ENCODE results near the gene SLC39A11. TPM values are rescaled to one million over a fixed set of nuclear protein-coding genes. Genes with fewer than 3 reads are reported as not detected.

Gene SLC39A11
- total RNA-seq, 3 donors from 2014 or later: 16.7 to 23.3 (median 20.1) TPM

DNA sequence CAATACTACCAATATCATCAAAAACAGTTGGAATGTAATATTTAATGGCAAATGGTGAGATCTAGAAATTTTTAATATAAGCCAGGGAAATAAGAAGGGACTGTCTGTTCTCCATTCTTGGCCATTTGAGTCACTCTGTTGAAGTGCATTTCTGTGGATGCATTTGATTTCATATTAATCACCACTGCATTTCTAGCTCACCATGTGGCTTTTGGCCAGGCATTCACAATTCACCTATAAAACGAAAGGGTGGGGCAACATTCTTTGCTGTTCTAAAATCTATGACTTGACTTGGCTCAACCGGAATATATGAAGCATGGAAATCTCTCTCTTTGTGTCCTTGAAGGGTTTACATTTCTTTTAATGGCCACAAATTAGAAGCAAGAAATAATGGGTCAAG is 483.0 kb downstream of the SLC39A11 start:
- H3K4me1 Mint-ChIP-seq (ENCODE audit: low read depth): no peaks in the 10 kb centered on the region
- ATAC-seq: no peak
- H3K36me3 Mint-ChIP-seq (ENCODE audit: insufficient read depth): no peaks in the 10 kb centered on the region
- H3K27me3 Mint-ChIP-seq (ENCODE audit: low read depth): peaks cover 12% of the 10 kb centered on the region
- DNase-seq: no peak
- H3K4me3 Mint-ChIP-seq: no peak overlapping the region
- peaks cover 19% of the 10 kb centered on the region for H3K9me3 Mint-ChIP-seq

DNA sequence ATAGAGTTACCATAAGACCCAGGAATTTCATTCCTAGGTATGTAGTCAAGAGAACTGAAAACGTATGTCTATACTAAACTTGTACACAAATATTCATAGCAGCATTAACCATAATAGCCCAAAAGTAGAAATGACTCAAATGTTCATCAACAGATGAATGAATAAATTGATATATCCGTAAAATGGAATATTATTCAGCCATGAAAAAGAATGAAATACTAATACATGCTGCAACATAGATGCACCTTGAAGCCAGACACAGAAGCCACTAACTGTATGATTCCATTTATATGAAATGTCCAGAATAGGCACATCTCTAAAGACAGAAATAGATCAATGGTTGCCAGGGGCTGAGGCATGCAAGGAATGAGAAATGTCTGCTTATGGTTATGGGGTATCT is 484.1 kb downstream of the SLC39A11 start:
- H3K27me3 Mint-ChIP-seq (ENCODE audit: low read depth): peaks cover 7% of the 10 kb centered on the region
- no peak for ATAC-seq
- H3K36me3 Mint-ChIP-seq (ENCODE audit: insufficient read depth): no peaks in the 10 kb centered on the region
- DNase-seq: no peak
- no peak overlapping the region for H3K4me3 Mint-ChIP-seq
- peaks cover 19% of the 10 kb centered on the region for H3K9me3 Mint-ChIP-seq
- no peaks in the 10 kb centered on the region for H3K4me1 Mint-ChIP-seq (ENCODE audit: low read depth)

DNA sequence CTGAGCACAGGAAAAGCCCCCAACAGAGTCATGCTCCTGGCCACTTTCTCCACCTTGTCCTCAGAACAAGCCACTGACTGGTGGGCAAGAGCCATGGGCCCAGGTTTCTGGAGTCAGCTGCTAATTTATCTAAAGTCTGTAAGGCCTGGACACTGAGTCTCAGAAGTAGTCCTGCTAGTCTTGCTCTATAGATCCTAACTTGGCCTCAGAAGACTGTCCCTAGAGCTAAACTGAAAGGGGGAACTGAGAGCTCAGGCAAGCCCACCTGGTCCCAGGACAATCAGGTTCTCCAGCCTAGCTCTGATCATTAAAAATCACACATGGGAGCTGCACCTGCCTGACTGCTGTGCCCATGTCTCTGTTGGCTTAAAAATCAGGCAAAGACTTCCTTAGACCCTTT is 485.8 kb downstream of the SLC39A11 start:
- ATAC-seq: no peak
- Mint-ChIP-seq H3K4me1 (ENCODE audit: low read depth) (no peaks in the 10 kb centered on the region), H3K4me3 (no peak overlapping the region), H3K27me3 (ENCODE audit: low read depth) (peaks cover 8% of the 10 kb centered on the region), H3K9me3 (peaks cover 19% of the 10 kb centered on the region), H3K36me3 (ENCODE audit: insufficient read depth) (no peaks in the 10 kb centered on the region)
- DNase-seq: no peak

DNA sequence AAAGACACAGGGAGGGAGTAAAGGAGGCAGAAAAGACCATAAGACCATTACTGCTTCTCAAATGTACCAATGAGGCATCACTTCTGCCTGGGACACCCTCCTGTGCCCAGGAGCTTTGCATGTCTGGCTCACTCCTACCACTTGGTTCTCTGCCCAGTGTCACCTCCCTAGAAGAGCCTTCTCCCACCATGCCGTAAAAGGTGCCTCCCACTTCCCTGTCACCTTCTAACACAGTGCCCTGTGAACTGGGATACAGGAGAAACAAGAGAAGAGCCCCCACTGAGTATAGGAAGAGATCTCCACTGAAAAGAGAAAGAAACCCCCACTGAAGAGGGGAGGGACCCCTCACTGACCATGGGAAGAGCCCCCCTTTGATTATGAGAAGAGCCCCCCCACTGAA is 486.9 kb downstream of the SLC39A11 start:
- Mint-ChIP-seq H3K9me3 (peaks cover 19% of the 10 kb centered on the region), H3K27me3 (ENCODE audit: low read depth) (peaks cover 16% of the 10 kb centered on the region), H3K36me3 (ENCODE audit: insufficient read depth) (no peaks in the 10 kb centered on the region), H3K4me1 (ENCODE audit: low read depth) (no peaks in the 10 kb centered on the region), H3K4me3 (no peak overlapping the region)
- no peak for ATAC-seq
- no peak for DNase-seq

DNA sequence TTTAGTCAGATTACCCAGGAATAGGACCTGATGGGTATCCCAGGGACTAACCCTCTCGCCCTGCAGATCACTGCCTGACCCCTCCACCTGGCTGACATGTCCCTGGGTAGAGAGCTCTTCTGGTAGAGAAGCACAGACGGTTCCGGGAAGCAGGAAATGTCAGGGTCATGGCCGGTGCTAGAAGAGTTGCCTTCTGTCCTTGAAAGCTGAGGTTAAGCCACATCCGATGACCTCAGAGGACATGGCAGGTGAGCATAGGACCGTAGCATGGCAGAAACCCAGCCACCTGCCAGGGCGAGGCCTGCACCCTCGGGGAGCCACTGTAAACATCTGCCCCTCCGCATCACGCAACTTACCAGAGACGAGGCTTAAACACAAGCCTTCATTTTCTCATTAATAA is 488.0 kb downstream of the SLC39A11 start:
- peaks cover 21% of the 10 kb centered on the region for H3K27me3 Mint-ChIP-seq (ENCODE audit: low read depth)
- no peaks in the 10 kb centered on the region for H3K4me1 Mint-ChIP-seq (ENCODE audit: low read depth)
- peaks cover 19% of the 10 kb centered on the region for H3K9me3 Mint-ChIP-seq
- no peak overlapping the region for H3K4me3 Mint-ChIP-seq
- DNase-seq (no peak), ATAC-seq (no peak)
- no peaks in the 10 kb centered on the region for H3K36me3 Mint-ChIP-seq (ENCODE audit: insufficient read depth)

DNA sequence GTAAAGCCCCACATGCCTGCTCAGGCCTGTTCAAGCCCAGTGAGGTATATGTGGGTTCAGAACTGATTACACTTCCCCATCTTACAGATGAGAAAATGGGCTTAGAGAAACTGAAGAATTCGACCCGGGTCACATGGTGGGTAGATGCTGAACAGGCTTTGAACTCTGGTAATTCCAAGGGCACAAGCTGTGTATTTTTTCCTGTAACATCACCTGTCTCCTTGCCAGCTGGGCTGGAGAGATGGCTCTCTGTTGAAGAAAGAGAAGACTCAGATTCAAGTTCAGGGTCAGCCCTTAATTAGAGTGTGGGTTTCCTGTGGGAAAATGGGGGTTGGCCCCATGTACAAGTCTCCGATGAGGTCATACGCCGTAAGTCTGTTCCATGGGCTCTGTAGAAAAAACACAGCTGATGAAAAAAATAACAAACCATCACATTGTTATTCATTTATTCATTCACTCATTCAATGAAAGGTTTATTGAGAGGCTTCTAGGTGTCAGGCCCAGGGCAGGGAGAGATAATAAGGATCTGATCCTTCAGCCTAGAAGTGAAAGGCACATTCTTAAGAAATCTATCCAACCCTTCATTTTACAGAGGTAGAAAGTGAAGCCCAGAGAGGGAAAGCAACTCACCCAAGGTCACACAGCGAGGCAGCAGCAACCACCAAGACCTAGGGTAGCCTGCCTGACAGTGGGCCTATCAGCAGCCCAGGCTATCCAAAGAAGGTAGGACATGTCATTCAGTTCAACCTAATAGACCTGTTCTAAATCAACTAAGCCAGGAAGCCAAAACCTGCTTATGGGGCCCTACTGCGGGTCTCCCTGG is 488.9 kb downstream of the SLC39A11 start:
- Mint-ChIP-seq H3K36me3 (ENCODE audit: insufficient read depth) (no peaks in the 10 kb centered on the region), H3K27me3 (ENCODE audit: low read depth) (peaks cover 21% of the 10 kb centered on the region), H3K4me1 (ENCODE audit: low read depth) (no peaks in the 10 kb centered on the region), H3K9me3 (peaks cover 17% of the 10 kb centered on the region), H3K4me3 (no peak overlapping the region)
- DNase-seq (no peak), ATAC-seq (no peak)

DNA sequence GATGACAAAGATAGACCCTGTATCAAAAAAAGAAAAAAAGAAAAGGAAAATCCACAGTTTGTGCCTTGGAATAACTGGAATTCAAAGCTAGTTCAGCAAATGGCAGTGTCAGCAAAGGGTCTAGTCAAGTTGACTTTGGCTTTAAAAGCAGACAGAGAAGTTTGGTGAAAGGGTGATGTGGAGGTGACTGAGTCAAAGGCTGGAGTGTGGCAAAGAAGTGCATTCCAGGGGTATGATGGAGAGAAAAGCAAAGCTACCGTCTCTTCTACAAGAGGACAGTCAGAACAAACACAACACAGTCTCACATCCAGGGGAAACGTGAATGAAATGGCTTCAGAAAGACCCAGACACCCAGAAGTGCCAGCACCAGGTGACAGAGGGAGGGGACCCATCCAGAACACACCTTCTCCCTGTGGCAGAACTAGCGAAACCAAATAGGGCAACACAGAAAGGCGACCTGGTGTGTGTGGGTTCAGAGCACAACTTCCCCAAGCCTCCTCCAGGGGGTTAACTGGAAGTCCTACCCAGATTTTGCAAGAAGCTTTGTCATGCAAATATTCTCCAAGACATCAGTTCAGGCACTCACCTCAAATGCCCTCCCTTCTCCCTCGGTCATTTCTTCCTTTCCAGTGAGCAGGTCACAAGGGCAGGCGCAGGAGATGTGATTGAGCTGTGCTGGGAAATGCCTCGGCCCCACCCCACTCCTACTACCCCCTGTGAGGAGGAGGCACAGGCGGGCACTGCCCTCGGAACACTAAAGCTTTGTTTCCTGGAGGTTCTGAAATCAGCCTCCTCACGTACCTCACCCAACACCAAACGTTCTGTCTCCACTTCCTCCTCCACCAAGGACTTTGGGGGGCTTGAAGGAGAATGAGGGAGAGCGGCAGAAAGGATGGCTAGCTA is 489.7 kb downstream of the SLC39A11 start:
- DNase-seq: no peak
- H3K27me3 Mint-ChIP-seq (ENCODE audit: low read depth): peaks cover 21% of the 10 kb centered on the region
- H3K4me3 Mint-ChIP-seq: no peak overlapping the region
- H3K9me3 Mint-ChIP-seq: peaks cover 9% of the 10 kb centered on the region
- ATAC-seq: no peak
- H3K36me3 Mint-ChIP-seq (ENCODE audit: insufficient read depth): no peaks in the 10 kb centered on the region
- no peaks in the 10 kb centered on the region for H3K4me1 Mint-ChIP-seq (ENCODE audit: low read depth)

DNA sequence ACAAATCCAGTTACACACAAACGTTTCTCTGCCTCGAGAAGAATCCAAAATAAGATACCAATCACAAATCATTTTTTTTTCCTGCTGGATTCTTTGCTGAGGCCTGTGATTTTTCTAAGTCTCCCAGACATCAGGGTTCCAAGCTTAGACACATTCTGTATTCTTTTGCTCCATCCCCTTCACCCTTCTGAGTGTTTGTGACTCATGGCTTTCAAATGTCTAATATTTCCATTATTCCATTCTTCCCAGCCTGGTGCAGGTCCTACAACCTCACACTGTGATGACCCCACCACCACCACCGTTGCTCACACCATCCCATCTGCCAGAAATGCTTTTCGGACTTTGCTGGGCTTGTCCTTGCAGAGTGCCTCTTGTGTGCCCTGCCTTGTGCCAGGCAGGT is 491.6 kb downstream of the SLC39A11 start:
- H3K27me3 Mint-ChIP-seq (ENCODE audit: low read depth): peaks cover 26% of the 10 kb centered on the region
- H3K4me3 Mint-ChIP-seq: no peak overlapping the region
- no peaks in the 10 kb centered on the region for H3K9me3 Mint-ChIP-seq
- H3K36me3 Mint-ChIP-seq (ENCODE audit: insufficient read depth): no peaks in the 10 kb centered on the region
- no peak for DNase-seq
- H3K4me1 Mint-ChIP-seq (ENCODE audit: low read depth): no peaks in the 10 kb centered on the region
- no peak for ATAC-seq

DNA sequence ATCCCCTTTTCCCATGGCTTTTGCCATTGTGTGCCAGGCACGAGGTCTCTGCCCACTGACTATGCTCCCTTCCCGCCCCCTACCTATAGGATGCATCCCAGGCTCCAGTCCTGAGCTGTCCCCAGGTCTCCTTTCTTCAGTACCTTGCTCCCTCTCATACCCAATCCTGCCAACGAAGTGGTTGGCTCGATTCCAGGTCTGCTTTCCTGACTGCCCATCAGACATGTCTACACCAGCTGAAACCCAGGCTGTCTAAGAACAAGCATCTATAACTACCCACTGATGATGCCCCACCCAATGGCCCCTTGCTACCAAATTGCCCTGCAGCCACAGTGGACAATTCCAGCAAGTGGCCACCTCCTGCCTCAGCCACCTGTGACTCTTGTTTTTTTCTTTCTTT is 492.6 kb downstream of the SLC39A11 start:
- H3K36me3 Mint-ChIP-seq (ENCODE audit: insufficient read depth): no peaks in the 10 kb centered on the region
- DNase-seq (no peak), ATAC-seq (no peak)
- H3K4me3 Mint-ChIP-seq: no peak overlapping the region
- H3K27me3 Mint-ChIP-seq (ENCODE audit: low read depth): peaks cover 26% of the 10 kb centered on the region
- no peaks in the 10 kb centered on the region for H3K4me1 Mint-ChIP-seq (ENCODE audit: low read depth)
- H3K9me3 Mint-ChIP-seq: no peaks in the 10 kb centered on the region

DNA sequence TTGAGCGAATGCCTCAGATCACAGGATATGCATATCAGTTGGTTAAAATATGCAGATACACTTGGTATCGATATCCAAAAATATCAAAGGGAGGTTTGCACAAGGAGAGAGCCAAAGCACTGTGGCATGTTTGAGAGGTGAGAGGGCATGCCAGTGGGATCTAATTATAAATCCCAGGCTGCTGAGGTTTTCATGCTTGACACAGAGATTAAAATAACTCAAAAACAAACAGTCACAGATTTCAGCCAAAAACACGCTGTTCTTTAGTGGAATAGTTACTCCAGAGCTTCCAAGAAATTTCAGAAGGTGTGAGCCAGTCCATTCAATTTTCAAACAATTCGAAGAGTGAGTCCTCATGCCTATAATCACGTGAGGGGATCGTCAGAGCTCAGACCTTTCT is 493.8 kb downstream of the SLC39A11 start:
- no peaks in the 10 kb centered on the region for H3K36me3 Mint-ChIP-seq (ENCODE audit: insufficient read depth)
- no peaks in the 10 kb centered on the region for H3K9me3 Mint-ChIP-seq
- peaks cover 22% of the 10 kb centered on the region for H3K27me3 Mint-ChIP-seq (ENCODE audit: low read depth)
- H3K4me3 Mint-ChIP-seq: no peak overlapping the region
- ATAC-seq (no peak), DNase-seq (no peak)
- no peaks in the 10 kb centered on the region for H3K4me1 Mint-ChIP-seq (ENCODE audit: low read depth)

DNA sequence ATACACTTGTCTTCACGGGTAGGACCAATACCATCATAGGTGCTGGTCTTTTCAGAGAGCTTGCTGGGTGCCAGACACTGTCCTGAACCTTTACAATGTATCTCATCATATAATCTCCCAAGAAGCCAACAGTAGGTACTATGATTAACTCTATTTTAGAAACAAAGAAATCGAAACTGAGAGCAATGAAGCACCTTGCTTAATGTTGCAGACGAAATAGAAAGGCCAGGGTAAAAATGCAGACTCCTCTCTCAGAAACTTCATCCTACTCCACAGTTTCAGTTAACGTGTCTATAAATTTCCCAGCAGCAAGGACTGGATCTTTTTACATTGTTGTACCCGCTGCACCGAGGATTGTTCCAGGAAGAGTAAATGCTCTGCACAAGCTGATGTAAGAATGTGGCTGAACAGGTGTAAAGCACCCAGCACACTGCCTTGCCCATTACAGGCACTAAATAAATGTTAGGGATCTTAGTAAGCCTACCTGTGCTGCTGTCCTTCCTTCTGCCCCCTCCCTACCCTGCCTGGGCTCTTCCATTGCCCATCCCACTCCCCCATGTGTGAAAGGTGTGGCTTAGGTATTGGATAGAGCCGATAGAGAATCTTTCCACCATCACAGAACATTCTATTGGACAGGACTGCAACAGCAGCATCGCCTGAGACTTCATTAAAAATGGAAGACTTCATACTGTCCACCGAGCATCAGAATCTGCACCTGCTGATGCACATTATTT is 495.0 kb downstream of the SLC39A11 start:
- DNase-seq (no peak), ATAC-seq (no peak)
- Mint-ChIP-seq H3K4me1 (ENCODE audit: low read depth) (peaks cover 3% of the 10 kb centered on the region), H3K36me3 (ENCODE audit: insufficient read depth) (no peaks in the 10 kb centered on the region), H3K4me3 (no peak overlapping the region), H3K27me3 (ENCODE audit: low read depth) (peaks cover 28% of the 10 kb centered on the region), H3K9me3 (no peaks in the 10 kb centered on the region)

Other genes with a start within 250 kb of the SLC39A11 start
- under 1 TPM in 2 of 3 donors, not detected in 1; 0.10 to 0.35 TPM for gene SSTR2, start 72.3 kb upstream of the SLC39A11 start, total RNA-seq
- 10 to 100 TPM; 26.6 to 31.8 (median 29.0) TPM for gene COG1, start 100.4 kb upstream of the SLC39A11 start, total RNA-seq
- gene CPSF4L, start 169.2 kb upstream of the SLC39A11 start, total RNA-seq: not detected
- gene CDC42EP4, start 219.3 kb upstream of the SLC39A11 start, total RNA-seq: 1 to 10 TPM in 1 of 3 donors, under 1 TPM in 2; 0.24 to 1.1 (median 0.30) TPM